ENCODE data around the gene BHMT2. TPM values are rescaled to one million over a fixed set of nuclear protein-coding genes. Genes with fewer than 3 reads are reported as not detected.

The BHMT2 gene
- total and polyA plus RNA-seq, 2 of the 13 experiments (the other 11 are each of a cell fraction or from before 2014, with no cell fraction given): 13.8 to 18.8 TPM

DNA sequence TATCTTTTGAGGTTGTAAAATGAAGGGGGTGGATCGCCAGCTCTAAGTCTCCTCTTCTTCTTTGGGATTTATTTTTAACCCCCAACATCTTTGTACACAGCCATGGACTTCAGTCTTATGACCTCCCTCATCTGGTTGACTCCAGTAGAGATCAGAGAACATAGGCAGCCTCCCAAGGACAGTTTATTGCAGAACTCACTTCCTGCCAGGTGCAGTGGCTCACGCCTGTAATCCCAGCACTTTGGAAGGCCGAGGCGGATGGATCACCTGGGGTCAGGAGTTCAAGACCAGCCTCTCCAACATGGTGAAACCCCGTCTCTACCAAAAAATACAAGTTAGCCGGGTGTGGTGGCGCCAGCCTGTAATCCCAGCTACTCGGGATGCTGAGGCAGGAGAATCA is 39.2 kb downstream of the BHMT2 start (continued):
- TF ChIP-seq, protein P1, sequence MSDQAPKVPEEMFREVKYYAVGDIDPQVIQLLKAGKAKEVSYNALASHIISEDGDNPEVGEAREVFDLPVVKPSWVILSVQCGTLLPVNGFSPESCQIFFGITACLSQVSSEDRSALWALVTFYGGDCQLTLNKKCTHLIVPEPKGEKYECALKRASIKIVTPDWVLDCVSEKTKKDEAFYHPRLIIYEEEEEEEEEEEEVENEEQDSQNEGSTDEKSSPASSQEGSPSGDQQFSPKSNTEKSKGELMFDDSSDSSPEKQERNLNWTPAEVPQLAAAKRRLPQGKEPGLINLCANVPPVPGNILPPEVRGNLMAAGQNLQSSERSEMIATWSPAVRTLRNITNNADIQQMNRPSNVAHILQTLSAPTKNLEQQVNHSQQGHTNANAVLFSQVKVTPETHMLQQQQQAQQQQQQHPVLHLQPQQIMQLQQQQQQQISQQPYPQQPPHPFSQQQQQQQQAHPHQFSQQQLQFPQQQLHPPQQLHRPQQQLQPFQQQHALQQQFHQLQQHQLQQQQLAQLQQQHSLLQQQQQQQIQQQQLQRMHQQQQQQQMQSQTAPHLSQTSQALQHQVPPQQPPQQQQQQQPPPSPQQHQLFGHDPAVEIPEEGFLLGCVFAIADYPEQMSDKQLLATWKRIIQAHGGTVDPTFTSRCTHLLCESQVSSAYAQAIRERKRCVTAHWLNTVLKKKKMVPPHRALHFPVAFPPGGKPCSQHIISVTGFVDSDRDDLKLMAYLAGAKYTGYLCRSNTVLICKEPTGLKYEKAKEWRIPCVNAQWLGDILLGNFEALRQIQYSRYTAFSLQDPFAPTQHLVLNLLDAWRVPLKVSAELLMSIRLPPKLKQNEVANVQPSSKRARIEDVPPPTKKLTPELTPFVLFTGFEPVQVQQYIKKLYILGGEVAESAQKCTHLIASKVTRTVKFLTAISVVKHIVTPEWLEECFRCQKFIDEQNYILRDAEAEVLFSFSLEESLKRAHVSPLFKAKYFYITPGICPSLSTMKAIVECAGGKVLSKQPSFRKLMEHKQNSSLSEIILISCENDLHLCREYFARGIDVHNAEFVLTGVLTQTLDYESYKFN (CRISPR knock-in tag; conservative IDR thresholded peaks at IDR 0.05): peak; percentile 75
- no peak for TF ChIP-seq MYC (CRISPR knock-in tag; IDR thresholded peaks at IDR 0.05; ENCODE audit: borderline replicate concordance)
- no peak for TF ChIP-seq FLYWCH1 (CRISPR knock-in tag; IDR thresholded peaks at IDR 0.05)
- TF ChIP-seq RBAK (CRISPR knock-in tag; IDR thresholded peaks at IDR 0.05): no peak
- no peak; the same call in 1 of the 2 replicates for TF ChIP-seq ZSCAN22 (CRISPR knock-in tag; IDR thresholded peaks at IDR 0.05)
- no peak for TF ChIP-seq ZNF180 (CRISPR knock-in tag; IDR thresholded peaks at IDR 0.05; ENCODE audit: borderline replicate concordance, low read depth)
- no peak for TF ChIP-seq IKZF4 (CRISPR knock-in tag; IDR thresholded peaks at IDR 0.05; ENCODE audit: borderline replicate concordance, low read depth, not compliant biosample characterization)
- TF ChIP-seq ZNF761 (CRISPR knock-in tag; conservative IDR thresholded peaks at IDR 0.05): no peak
- no peak for TF ChIP-seq NAIF1 (CRISPR knock-in tag; IDR thresholded peaks at IDR 0.05; ENCODE audit: borderline replicate concordance)
- TF ChIP-seq HIVEP1 (CRISPR knock-in tag; IDR thresholded peaks at IDR 0.05): no peak
- TF ChIP-seq NFIC (IDR thresholded peaks at IDR 0.05; ENCODE audit: low read length): no peak
- TF ChIP-seq, protein P2, sequence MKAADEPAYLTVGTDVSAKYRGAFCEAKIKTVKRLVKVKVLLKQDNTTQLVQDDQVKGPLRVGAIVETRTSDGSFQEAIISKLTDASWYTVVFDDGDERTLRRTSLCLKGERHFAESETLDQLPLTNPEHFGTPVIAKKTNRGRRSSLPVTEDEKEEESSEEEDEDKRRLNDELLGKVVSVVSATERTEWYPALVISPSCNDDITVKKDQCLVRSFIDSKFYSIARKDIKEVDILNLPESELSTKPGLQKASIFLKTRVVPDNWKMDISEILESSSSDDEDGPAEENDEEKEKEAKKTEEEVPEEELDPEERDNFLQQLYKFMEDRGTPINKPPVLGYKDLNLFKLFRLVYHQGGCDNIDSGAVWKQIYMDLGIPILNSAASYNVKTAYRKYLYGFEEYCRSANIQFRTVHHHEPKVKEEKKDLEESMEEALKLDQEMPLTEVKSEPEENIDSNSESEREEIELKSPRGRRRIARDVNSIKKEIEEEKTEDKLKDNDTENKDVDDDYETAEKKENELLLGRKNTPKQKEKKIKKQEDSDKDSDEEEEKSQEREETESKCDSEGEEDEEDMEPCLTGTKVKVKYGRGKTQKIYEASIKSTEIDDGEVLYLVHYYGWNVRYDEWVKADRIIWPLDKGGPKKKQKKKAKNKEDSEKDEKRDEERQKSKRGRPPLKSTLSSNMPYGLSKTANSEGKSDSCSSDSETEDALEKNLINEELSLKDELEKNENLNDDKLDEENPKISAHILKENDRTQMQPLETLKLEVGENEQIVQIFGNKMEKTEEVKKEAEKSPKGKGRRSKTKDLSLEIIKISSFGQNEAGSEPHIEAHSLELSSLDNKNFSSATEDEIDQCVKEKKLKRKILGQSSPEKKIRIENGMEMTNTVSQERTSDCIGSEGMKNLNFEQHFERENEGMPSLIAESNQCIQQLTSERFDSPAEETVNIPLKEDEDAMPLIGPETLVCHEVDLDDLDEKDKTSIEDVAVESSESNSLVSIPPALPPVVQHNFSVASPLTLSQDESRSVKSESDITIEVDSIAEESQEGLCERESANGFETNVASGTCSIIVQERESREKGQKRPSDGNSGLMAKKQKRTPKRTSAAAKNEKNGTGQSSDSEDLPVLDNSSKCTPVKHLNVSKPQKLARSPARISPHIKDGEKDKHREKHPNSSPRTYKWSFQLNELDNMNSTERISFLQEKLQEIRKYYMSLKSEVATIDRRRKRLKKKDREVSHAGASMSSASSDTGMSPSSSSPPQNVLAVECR (CRISPR knock-in tag; IDR thresholded peaks at IDR 0.05; ENCODE audit: borderline replicate concordance): peak; percentile 11; the same call in 1 of the 2 replicates
- TF ChIP-seq ZFP36L2 (CRISPR knock-in tag; IDR thresholded peaks at IDR 0.05): no peak
- TF ChIP-seq, protein P3, sequence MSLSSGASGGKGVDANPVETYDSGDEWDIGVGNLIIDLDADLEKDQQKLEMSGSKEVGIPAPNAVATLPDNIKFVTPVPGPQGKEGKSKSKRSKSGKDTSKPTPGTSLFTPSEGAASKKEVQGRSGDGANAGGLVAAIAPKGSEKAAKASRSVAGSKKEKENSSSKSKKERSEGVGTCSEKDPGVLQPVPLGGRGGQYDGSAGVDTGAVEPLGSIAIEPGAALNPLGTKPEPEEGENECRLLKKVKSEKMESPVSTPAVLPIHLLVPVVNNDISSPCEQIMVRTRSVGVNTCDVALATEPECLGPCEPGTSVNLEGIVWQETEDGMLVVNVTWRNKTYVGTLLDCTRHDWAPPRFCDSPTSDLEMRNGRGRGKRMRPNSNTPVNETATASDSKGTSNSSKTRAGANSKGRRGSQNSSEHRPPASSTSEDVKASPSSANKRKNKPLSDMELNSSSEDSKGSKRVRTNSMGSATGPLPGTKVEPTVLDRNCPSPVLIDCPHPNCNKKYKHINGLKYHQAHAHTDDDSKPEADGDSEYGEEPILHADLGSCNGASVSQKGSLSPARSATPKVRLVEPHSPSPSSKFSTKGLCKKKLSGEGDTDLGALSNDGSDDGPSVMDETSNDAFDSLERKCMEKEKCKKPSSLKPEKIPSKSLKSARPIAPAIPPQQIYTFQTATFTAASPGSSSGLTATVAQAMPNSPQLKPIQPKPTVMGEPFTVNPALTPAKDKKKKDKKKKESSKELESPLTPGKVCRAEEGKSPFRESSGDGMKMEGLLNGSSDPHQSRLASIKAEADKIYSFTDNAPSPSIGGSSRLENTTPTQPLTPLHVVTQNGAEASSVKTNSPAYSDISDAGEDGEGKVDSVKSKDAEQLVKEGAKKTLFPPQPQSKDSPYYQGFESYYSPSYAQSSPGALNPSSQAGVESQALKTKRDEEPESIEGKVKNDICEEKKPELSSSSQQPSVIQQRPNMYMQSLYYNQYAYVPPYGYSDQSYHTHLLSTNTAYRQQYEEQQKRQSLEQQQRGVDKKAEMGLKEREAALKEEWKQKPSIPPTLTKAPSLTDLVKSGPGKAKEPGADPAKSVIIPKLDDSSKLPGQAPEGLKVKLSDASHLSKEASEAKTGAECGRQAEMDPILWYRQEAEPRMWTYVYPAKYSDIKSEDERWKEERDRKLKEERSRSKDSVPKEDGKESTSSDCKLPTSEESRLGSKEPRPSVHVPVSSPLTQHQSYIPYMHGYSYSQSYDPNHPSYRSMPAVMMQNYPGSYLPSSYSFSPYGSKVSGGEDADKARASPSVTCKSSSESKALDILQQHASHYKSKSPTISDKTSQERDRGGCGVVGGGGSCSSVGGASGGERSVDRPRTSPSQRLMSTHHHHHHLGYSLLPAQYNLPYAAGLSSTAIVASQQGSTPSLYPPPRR (CRISPR knock-in tag; IDR thresholded peaks at IDR 0.05; ENCODE audit: borderline replicate concordance): no peak
- no peak for TF ChIP-seq WIZ (CRISPR knock-in tag; IDR thresholded peaks at IDR 0.05)
- peak; percentile 35; the same call in 1 of the 2 replicates for TF ChIP-seq SPEN (CRISPR knock-in tag; IDR thresholded peaks at IDR 0.05; ENCODE audit: low read depth)
- no peak for TF ChIP-seq ZNF549 (CRISPR knock-in tag; IDR thresholded peaks at IDR 0.05)
- no peak for TF ChIP-seq ZNF546 (CRISPR knock-in tag; conservative IDR thresholded peaks at IDR 0.05)
- peak; percentile 59 for TF ChIP-seq BCL6 (CRISPR knock-in tag; IDR thresholded peaks at IDR 0.05)
